ENCODE results near the gene KLF16.

DNA sequence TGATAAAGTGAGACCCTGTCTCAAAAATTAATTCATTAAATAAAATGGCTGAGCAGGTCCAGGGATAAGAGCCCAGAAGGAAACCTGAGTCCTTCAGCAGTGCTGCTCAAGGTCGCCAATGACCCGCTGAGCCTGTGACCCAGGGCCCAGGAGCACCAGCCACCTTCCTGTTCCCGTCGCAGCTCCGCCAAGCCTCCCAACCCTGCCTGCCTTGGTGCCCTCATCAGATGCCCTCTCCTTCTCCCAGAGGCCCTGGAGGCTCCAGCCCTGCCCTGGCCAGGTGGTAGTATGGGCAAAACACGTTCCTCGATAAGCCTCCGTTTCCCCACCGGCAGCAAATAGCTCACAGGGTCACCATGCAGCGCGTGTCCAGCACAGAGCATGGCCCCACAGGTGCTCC, 17.7 kb downstream of the KLF16 start:
- TF ChIP-seq, protein P1, sequence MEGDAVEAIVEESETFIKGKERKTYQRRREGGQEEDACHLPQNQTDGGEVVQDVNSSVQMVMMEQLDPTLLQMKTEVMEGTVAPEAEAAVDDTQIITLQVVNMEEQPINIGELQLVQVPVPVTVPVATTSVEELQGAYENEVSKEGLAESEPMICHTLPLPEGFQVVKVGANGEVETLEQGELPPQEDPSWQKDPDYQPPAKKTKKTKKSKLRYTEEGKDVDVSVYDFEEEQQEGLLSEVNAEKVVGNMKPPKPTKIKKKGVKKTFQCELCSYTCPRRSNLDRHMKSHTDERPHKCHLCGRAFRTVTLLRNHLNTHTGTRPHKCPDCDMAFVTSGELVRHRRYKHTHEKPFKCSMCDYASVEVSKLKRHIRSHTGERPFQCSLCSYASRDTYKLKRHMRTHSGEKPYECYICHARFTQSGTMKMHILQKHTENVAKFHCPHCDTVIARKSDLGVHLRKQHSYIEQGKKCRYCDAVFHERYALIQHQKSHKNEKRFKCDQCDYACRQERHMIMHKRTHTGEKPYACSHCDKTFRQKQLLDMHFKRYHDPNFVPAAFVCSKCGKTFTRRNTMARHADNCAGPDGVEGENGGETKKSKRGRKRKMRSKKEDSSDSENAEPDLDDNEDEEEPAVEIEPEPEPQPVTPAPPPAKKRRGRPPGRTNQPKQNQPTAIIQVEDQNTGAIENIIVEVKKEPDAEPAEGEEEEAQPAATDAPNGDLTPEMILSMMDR (IDR thresholded peaks at IDR 0.05; ENCODE audit: low read length) = no peak
- TF ChIP-seq EZH2 (IDR thresholded peaks at IDR 0.05; ENCODE audit: borderline replicate concordance, low read length) = no peak

All from OCI-LY1 (cell line).